ENCODE measurements around the gene ADAM15.
A peak's percentile ranks its signal among the peaks of the same experiment; 100 is the strongest.

ADAM15 gene

DNA sequence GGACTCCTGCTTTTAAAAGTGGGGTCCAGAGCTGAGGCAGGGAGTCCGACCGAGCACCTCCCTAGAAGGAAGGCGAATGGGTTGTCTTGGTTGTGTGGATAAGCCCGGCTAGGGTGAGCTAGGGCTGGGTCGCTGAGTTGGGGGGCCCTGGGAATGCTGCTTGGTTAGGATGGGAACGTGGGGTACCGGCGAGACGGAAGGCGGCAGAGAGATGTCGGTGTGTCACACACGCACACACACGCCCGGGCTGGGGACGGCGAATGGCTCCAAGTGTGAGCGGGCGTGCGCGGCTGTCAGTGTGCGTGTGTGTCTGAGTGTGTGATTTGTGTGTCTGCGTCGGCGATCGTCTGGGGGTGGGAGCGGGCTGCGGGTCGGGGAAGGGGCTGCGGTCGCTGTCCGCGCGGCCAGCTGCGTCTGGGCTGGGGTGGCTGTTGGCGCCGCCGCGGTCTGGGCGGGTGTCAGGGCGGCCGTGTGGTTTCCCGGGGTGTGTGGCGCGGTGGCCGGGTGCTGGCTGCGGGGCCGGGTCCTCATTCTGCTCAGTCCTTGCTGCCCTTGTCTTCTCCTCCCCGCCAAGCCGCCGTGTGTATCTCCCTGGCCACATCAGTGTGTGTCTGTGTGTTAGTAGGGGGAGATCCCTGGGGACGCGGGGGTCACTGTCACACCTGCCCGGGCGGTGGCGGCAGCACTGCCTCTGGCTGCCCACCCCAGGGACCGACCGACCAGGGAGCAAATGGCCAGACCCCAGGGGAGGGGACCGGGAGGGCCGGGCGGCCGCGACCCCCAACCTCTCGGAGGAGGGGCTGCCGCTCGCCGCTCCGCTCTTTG lies 28.6 kb downstream of the ADAM15 start:
- Histone ChIP-seq H3K36me3 (ENCODE audit: insufficient read depth, low read length) (no peaks in the 10 kb centered on the region), H3K4me1 (ENCODE audit: insufficient read depth, low read length) (peaks cover 66% of the 10 kb centered on the region), H3K27me3 (ENCODE audit: insufficient read depth, low read length) (peaks cover 15% of the 10 kb centered on the region), H2AFZ (ENCODE audit: low read depth, low read length) (peak overlapping the region; percentile 59), H3K4me3 (ENCODE audit: low read length) (peak overlapping the region; percentile 74), H3K9me3 (ENCODE audit: low read length) (no peaks in the 10 kb centered on the region)

DNA sequence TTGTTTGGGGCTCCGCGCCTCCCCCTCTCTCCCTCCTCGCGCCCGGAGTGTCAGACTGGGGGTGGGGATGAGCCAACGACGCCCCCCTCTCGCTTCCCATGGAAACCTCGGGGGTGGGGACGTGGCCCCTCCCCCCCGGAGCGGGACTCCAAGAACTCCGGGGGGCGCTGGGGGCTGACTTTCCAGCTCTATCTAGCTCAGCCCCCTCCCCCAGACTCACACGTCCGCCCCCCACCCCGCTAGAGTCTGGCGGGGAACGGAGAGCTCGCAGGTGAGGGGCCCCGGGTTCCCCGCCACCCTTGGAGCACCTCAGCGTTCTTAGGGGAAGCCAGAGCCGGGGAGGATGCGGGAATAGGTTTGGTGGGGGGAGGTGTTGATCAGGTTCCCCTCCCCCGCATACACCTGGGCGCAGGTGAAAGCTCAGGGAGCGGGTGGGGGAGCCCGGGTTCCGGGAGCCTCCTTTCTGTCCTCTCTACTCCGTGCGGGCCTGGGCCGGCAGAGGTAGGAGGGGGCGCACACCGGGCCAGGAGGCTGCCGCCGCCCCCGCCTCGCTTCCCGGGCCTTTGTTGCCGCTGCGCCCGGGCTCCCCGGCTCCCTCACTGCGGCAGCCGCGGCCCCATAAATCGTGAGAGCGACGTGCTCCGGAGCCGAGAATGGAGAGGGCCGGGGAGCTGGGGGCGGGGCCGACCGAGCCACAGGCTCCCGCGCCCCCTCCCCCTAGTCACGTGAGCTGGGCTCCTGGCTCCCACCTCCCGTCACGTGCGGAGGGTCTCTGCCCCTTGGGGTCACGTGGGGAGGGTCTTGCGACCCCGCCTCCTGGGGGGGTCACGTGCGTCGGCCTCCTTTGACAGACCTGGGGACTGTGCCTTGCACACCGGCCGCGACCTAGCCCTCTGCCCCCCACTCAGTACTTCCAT lies 29.5 kb downstream of the ADAM15 start:
- H3K27me3 ChIP-seq (ENCODE audit: insufficient read depth, low read length): peaks cover 15% of the 10 kb centered on the region
- H3K9me3 ChIP-seq (ENCODE audit: low read length): no peaks in the 10 kb centered on the region
- H2AFZ ChIP-seq (ENCODE audit: low read depth, low read length): peak overlapping the region; percentile 59
- H3K36me3 ChIP-seq (ENCODE audit: insufficient read depth, low read length): no peaks in the 10 kb centered on the region
- H3K4me3 ChIP-seq (ENCODE audit: low read length): peak overlapping the region; percentile 74
- peaks cover 65% of the 10 kb centered on the region for H3K4me1 ChIP-seq (ENCODE audit: insufficient read depth, low read length)

DNA sequence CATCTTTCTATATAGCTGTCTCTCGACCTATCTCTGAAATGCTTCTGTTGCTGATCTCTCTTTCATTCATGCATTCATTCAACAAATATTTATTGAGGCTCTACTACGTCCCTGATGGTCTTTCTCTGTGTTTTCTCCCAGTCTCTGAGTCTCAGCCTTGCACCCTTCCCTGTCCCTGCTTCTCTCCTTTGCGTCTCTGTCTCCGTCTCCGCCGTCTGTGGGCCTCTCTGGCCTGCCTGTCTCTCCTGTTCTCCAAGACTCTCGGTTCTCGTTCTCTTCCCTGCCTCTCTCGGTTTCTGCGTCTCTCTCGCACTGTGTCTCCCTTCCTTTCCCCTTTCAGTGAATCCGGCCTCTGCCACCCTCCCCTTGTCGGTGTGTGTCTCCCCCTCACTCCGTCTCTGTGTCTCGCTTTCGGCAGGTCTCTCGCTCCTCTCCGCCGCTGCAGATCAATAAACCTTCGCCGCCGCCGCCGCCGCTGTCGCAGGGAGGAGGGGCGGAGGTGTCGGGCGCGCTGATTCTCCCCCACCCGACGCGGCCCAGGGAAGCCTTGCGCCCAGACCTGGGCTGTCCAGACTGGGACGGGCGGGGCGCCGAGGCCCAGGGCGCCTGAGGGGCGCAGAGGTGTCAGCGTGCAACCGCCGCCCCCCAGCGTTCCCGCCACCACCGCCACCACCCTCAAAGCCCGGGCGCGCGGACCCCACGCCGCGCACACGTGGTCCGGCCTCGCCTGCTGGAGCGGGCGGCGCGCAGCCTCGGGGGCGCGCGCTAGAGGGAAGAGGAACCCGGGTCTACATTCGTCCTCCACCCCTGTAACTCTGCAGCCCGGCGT lies 30.6 kb downstream of the ADAM15 start:
- H3K27me3 ChIP-seq (ENCODE audit: insufficient read depth, low read length): peaks cover 15% of the 10 kb centered on the region
- peak overlapping the region; percentile 74 for H3K4me3 ChIP-seq (ENCODE audit: low read length)
- peaks cover 2% of the 10 kb centered on the region for H3K36me3 ChIP-seq (ENCODE audit: insufficient read depth, low read length)
- peaks cover 56% of the 10 kb centered on the region for H3K4me1 ChIP-seq (ENCODE audit: insufficient read depth, low read length)
- no peaks in the 10 kb centered on the region for H3K9me3 ChIP-seq (ENCODE audit: low read length)
- H2AFZ ChIP-seq (ENCODE audit: low read depth, low read length): peak overlapping the region; percentile 12

DNA sequence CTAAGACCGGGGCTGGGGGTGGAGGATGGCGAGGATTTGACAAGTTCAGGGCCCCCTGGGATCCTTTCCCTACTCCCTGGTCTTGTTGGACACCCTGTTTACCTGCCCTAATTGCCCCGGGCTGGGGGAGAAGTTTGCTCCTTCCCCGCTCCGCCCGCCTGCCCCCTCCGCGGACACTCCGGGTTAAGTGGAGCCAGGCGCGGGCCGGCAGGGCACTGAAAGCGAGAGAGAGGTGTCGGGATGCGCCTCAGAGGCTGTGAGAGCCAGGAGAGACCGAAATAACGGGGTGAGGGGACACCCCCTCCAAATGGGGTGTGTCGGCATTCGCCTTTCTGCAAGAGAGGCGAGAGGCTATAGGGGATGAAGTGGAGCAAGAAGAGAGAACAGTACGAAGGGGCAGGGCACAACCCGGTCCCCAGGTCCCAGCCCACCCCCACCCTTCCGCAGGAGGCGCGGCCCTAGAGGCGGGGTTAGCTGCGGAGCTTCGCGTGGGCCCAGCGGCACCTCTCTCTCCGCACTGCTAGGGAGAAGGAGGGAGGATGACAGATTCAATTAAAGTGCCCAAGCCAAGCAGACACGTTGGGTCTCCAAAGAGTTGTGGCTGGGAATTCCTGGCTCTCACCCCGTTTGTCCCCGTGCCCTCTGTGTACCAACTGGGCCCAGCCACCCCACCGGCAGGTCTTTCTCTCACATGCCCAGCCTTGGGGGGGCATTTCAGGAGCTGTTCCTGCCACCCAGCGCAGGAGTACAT lies 31.4 kb downstream of the ADAM15 start:
- Histone ChIP-seq H3K4me1 (ENCODE audit: insufficient read depth, low read length) (peaks cover 53% of the 10 kb centered on the region), H3K4me3 (ENCODE audit: low read length) (peak overlapping the region; percentile 8), H3K27me3 (ENCODE audit: insufficient read depth, low read length) (peaks cover 15% of the 10 kb centered on the region), H2AFZ (ENCODE audit: low read depth, low read length) (peak overlapping the region; percentile 12), H3K36me3 (ENCODE audit: insufficient read depth, low read length) (peaks cover 2% of the 10 kb centered on the region), H3K9me3 (ENCODE audit: low read length) (no peaks in the 10 kb centered on the region)

DNA sequence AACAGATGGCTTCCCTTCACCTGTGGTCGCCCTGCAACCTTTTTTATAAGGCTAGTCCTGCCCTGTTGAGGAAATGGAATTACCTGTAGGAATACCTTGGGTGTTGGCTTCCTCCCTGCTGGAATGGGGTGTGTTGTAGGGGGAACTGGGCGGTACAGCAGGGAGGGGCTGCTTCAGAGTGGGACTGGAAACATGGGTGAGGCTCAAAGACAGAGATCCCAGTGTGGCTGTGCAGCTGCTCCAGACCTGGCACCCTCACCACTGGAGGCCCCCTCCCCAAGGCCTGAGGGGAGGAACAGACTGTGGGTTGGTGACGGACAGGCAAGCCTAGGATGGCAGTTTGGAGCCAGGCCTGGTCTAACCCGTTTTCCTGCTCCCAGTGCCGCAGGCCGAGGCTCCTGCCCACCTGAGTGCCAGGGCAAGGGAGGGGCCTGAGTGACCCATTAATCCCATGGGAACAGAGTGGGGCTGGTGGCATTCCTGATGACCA lies 32.0 kb downstream of the ADAM15 start:
- Histone ChIP-seq H3K27me3 (ENCODE audit: insufficient read depth, low read length) (peaks cover 15% of the 10 kb centered on the region), H3K9me3 (ENCODE audit: low read length) (no peaks in the 10 kb centered on the region), H3K36me3 (ENCODE audit: insufficient read depth, low read length) (peaks cover 2% of the 10 kb centered on the region), H2AFZ (ENCODE audit: low read depth, low read length) (no peak overlapping the region), H3K4me1 (ENCODE audit: insufficient read depth, low read length) (peaks cover 52% of the 10 kb centered on the region), H3K4me3 (ENCODE audit: low read length) (no peak overlapping the region)

DNA sequence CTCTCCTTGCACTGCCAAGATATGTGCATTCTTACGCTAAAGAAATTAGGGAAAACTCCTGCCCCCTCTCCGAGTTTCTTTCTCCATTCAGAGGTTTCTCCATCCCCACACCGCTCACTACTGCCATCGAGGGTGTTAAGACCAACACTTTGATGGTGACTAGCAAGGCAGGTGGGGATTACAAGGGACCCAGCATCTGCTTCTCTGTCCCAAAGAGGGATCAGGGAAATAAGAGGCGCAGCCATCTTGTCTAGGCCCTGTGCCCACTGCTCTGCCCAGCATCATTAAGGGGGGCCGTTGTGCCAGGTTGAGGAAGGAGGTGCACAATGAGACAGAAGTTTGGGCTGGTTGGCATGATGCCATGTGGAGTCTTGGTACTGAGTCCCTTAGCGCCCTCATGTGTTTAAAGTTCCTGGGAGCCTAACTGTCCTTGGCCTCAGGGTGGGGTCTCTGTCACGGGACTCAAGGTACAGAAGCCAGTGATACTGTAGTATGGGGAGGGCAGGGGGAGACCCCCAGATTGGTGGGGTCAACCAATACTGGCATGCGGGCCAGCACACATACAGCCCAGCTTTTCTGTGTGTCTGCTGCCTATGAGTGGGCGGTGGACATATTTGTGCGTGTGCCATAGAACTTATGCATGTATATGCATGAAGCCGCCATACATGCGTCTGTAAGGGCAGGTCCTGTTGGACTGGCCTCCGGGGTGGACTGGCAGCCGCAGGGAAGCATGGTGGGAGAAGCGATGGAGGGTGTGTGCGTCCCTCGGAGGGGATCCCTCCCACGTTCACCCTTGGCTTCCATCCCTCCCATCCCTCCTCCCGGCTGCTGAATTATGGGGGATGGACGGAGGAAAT lies 33.0 kb downstream of the ADAM15 start:
- Histone ChIP-seq H3K36me3 (ENCODE audit: insufficient read depth, low read length) (peaks cover 2% of the 10 kb centered on the region), H3K27me3 (ENCODE audit: insufficient read depth, low read length) (peaks cover 15% of the 10 kb centered on the region), H3K4me1 (ENCODE audit: insufficient read depth, low read length) (peaks cover 47% of the 10 kb centered on the region), H3K4me3 (ENCODE audit: low read length) (peak overlapping the region; percentile 44), H2AFZ (ENCODE audit: low read depth, low read length) (no peak overlapping the region), H3K9me3 (ENCODE audit: low read length) (no peaks in the 10 kb centered on the region)

DNA sequence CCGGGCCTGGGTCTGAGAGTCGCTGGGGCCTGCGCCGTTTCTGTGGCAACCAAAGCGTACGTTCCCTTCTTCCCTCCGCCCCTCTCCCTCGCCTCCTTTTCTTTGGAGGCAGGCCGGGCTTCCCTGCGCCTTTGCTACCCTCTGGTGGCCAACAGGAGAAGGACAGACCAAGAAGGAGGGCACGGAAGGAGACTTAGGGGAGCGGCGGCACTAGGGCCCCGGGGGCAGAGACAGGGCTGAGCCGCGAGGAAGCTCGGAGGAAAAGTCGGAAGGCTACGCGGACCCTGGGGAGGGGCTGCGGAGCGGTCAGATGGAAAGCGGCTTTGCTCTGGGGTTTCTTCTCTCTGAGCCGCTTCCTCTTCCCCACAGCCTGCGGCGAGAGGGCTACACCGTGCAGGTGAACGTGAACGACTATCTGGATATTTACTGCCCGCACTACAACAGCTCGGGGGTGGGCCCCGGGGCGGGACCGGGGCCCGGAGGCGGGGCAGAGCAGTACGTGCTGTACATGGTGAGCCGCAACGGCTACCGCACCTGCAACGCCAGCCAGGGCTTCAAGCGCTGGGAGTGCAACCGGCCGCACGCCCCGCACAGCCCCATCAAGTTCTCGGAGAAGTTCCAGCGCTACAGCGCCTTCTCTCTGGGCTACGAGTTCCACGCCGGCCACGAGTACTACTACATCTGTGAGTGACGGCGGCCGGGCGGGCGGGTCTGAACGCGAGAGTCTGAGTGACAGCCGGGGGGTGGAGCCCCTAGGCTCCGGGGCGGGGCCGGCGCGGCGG lies 33.8 kb downstream of the ADAM15 start:
- H3K27me3 ChIP-seq (ENCODE audit: insufficient read depth, low read length): peaks cover 15% of the 10 kb centered on the region
- H3K36me3 ChIP-seq (ENCODE audit: insufficient read depth, low read length): peaks cover 2% of the 10 kb centered on the region
- H3K9me3 ChIP-seq (ENCODE audit: low read length): no peaks in the 10 kb centered on the region

DNA sequence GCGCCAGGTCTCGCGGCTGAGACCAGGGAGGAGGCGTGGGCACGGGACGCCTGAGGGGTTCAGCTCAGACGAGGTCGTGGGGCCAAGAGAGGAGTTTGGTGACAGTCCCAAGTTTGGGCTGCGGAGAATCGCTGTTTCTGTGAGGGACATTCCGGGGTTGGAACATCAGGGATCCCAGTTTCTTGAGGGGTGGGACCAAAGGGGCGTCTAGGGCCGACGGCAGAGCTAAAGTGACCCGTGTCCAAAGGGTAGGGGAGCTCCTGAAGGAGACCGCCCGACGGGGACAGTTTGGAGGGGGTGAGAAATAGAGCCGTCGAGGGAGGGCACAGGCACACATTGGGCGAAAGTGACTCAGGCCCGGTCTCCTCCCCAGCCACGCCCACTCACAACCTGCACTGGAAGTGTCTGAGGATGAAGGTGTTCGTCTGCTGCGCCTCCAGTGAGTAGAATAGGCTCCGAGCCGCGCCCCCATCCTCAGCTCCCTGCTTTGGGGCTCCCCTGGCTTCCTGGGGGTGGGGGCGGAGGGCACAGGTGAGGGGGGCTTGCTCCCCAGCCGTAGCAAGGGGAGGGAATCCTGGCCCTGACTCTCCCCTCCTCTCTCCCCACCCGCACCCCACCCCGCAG lies 34.5 kb downstream of the ADAM15 start:
- Histone ChIP-seq H3K4me1 (ENCODE audit: insufficient read depth, low read length) (peaks cover 35% of the 10 kb centered on the region), H3K4me3 (ENCODE audit: low read length) (peak overlapping the region; percentile 66)

More for the DNA sequence above, 33.8 kb downstream of the ADAM15 start:
- peaks cover 39% of the 10 kb centered on the region for H3K4me1 ChIP-seq (ENCODE audit: insufficient read depth, low read length)
- peak overlapping the region; percentile 64 for H2AFZ ChIP-seq (ENCODE audit: low read depth, low read length)
- H3K4me3 ChIP-seq (ENCODE audit: low read length): peak overlapping the region; percentile 66

DNA sequence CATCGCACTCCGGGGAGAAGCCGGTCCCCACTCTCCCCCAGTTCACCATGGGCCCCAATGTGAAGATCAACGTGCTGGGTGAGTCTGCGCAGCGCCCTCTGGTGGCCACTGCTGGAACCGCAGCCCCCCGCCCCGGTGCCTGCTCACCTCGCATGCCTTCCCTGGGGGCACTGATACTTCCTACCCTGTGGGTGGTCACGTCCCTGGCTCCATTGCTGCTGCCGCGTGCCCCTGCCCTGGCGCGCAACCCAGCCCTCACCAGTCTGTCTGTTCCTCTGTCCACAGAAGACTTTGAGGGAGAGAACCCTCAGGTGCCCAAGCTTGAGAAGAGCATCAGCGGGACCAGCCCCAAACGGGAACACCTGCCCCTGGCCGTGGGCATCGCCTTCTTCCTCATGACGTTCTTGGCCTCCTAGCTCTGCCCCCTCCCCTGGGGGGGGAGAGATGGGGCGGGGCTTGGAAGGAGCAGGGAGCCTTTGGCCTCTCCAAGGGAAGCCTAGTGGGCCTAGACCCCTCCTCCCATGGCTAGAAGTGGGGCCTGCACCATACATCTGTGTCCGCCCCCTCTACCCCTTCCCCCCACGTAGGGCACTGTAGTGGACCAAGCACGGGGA lies 35.1 kb downstream of the ADAM15 start:
- peaks cover 33% of the 10 kb centered on the region for H3K4me1 ChIP-seq (ENCODE audit: insufficient read depth, low read length)
- peaks cover 15% of the 10 kb centered on the region for H3K27me3 ChIP-seq (ENCODE audit: insufficient read depth, low read length)
- H3K9me3 ChIP-seq (ENCODE audit: low read length): no peaks in the 10 kb centered on the region
- no peak overlapping the region for H3K4me3 ChIP-seq (ENCODE audit: low read length)
- H3K36me3 ChIP-seq (ENCODE audit: insufficient read depth, low read length): peaks cover 2% of the 10 kb centered on the region
- H2AFZ ChIP-seq (ENCODE audit: low read depth, low read length): no peak overlapping the region

More for the DNA sequence above, 34.5 kb downstream of the ADAM15 start:
- Histone ChIP-seq H3K9me3 (ENCODE audit: low read length) (no peaks in the 10 kb centered on the region), H3K27me3 (ENCODE audit: insufficient read depth, low read length) (peaks cover 15% of the 10 kb centered on the region), H3K36me3 (ENCODE audit: insufficient read depth, low read length) (peaks cover 2% of the 10 kb centered on the region), H2AFZ (ENCODE audit: low read depth, low read length) (peak overlapping the region; percentile 64)

DNA sequence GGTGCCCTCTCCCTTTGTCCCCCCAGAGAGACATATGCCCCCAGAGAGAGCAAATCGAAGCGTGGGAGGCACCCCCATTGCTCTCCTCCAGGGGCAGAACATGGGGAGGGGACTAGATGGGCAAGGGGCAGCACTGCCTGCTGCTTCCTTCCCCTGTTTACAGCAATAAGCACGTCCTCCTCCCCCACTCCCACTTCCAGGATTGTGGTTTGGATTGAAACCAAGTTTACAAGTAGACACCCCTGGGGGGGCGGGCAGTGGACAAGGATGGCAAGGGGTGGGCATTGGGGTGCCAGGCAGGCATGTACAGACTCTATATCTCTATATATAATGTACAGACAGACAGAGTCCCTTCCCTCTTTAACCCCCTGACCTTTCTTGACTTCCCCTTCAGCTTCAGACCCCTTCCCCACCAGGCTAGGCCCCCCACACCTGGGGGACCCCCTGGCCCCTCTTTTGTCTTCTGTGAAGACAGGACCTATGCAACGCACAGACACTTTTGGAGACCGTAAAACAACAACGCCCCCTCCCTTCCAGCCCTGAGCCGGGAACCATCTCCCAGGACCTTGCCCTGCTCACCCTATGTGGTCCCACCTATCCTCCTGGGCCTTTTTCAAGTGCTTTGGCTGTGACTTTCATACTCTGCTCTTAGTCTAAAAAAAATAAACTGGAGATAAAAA lies 35.9 kb downstream of the ADAM15 start:
- Histone ChIP-seq H3K4me1 (ENCODE audit: insufficient read depth, low read length) (peaks cover 28% of the 10 kb centered on the region), H3K4me3 (ENCODE audit: low read length) (no peak overlapping the region), H3K9me3 (ENCODE audit: low read length) (no peaks in the 10 kb centered on the region), H2AFZ (ENCODE audit: low read depth, low read length) (no peak overlapping the region), H3K27me3 (ENCODE audit: insufficient read depth, low read length) (peaks cover 11% of the 10 kb centered on the region), H3K36me3 (ENCODE audit: insufficient read depth, low read length) (peaks cover 2% of the 10 kb centered on the region)
